Skeletal muscle tissue (tissue), 4 donors: ENCODE results near the gene RBMS3. TPM values are rescaled to one million over a fixed set of nuclear protein-coding genes. Genes with fewer than 3 reads are reported as not detected.

Experiments used
- H3K27ac ChIP-seq: one replicate; pipeline ENCODE4 v1.7.0; 2013; ENCODE audit warnings: mild to moderate bottlenecking, low read depth, low read length, inconsistent platforms
- H3K27me3 ChIP-seq, 3 donors: one replicate each; pipeline ENCODE4 v1.7.0; 2013; ENCODE audit warnings: low read length in 3 of 3; ENCODE audit not compliant: control insufficient read depth in 3 of 3, insufficient read depth in 3 of 3
- H3K36me3 ChIP-seq, 3 donors: one replicate each; pipeline ENCODE4 v1.7.0; 2013; ENCODE audit warnings: low read length in 3 of 3; ENCODE audit not compliant: control insufficient read depth in 3 of 3, insufficient read depth in 3 of 3
- H3K4me1 ChIP-seq, 3 donors: one replicate each; pipeline ENCODE4 v1.7.0; 2013; ENCODE audit warnings: low read length in 3 of 3, mild to moderate bottlenecking in 3 of 3; ENCODE audit not compliant: control insufficient read depth in 3 of 3, insufficient read depth in 3 of 3
- H3K4me3 ChIP-seq, 3 donors: one replicate each; pipeline ENCODE4 v1.7.0; 2013; ENCODE audit warnings: low read length in 3 of 3
- H3K9ac ChIP-seq, 3 donors: one replicate each; pipeline ENCODE4 v1.7.0; 2013; ENCODE audit warnings: low read length in 3 of 3, mild to moderate bottlenecking in 3 of 3, moderate library complexity in 2 of 3, low read depth in 1 of 3
- H3K9me3 ChIP-seq, 3 donors: one replicate each; pipeline ENCODE4 v1.7.0; 2013; ENCODE audit warnings: low read length in 3 of 3; ENCODE audit not compliant: control insufficient read depth in 3 of 3
- total RNA-seq: library from RNA; depleted of rRNA; stranded (reverse); fragments of >200 nt; gene quantifications from one replicate; pipeline ENCODE4 v1.2.3, GENCODE V29; 2014
- donor health status: Osteomylitis.

RBMS3 gene
- total RNA-seq, 1 donor from 2014 or later, result 79.9 TPM

- Histone ChIP-seq H3K36me3 (no peaks in the 10 kb centered on the region), H3K9me3 (no peaks in the 10 kb centered on the region), H3K27me3 (no peaks in the 10 kb centered on the region), H3K4me1 (peaks cover 4 to 19% (median 8%) of the 10 kb centered on the region in 3 donors), H3K9ac (no peak overlapping the region), H3K4me3 (no peak overlapping the region), H3K27ac (no peak overlapping the region)
These were observed 6.2 kb upstream of the RBMS3 start for GRCh38 chr3:29274667-29275066.

- no peak overlapping the region for H3K27ac ChIP-seq
- H3K4me3 ChIP-seq, result no peak overlapping the region
These were observed 5.6 kb upstream of the RBMS3 start for GRCh38 chr3:29275309-29275708.

GRCh38 chr3:29277249-29277648, 3.6 kb upstream of the RBMS3 start:
- Histone ChIP-seq H3K4me1 (peaks cover 4 to 21% (median 10%) of the 10 kb centered on the region in 3 donors), H3K9me3 (no peaks in the 10 kb centered on the region), H3K36me3 (no peaks in the 10 kb centered on the region), H3K27ac (no peak overlapping the region), H3K27me3 (no peaks in the 10 kb centered on the region), H3K9ac (no peak overlapping the region), H3K4me3 (no peak overlapping the region)

More at GRCh38 chr3:29275309-29275708, 5.6 kb upstream of the RBMS3 start:
- no peak overlapping the region for H3K9ac ChIP-seq
- no peaks in the 10 kb centered on the region for H3K9me3 ChIP-seq
- no peaks in the 10 kb centered on the region for H3K36me3 ChIP-seq
- peaks cover 4 to 21% (median 10%) of the 10 kb centered on the region in 3 donors for H3K4me1 ChIP-seq
- H3K27me3 ChIP-seq, result no peaks in the 10 kb centered on the region

GRCh38 chr3:29279286-29279685, 1.6 kb upstream of the RBMS3 start:
- no peaks in the 10 kb centered on the region for H3K9me3 ChIP-seq
- peaks cover 4 to 21% (median 10%) of the 10 kb centered on the region in 3 donors for H3K4me1 ChIP-seq
- peak overlapping the region; percentile 92 for H3K27ac ChIP-seq
- no peaks in the 10 kb centered on the region for H3K36me3 ChIP-seq
- H3K4me3 ChIP-seq, result peak overlapping the region; percentile 67 to 97 (median 79)
- H3K9ac ChIP-seq, result peak overlapping the region; percentile 66 to 90 (median 80)
- H3K27me3 ChIP-seq, result no peaks in the 10 kb centered on the region

- Histone ChIP-seq H3K27ac (peak overlapping the region; percentile 92), H3K36me3 (no peaks in the 10 kb centered on the region), H3K4me3 (peak overlapping the region; percentile 67 to 97 (median 79)), H3K9me3 (no peaks in the 10 kb centered on the region), H3K4me1 (peaks cover 4 to 21% (median 10%) of the 10 kb centered on the region in 3 donors), H3K27me3 (no peaks in the 10 kb centered on the region), H3K9ac (peak overlapping the region; percentile 66 to 90 (median 80))
These were observed 1.1 kb upstream of the RBMS3 start for GRCh38 chr3:29279806-29280205.

GRCh38 chr3:29281094-29281343, 148 bp downstream of the RBMS3 start:
- Histone ChIP-seq H3K9ac (peak overlapping the region; percentile 80 to 90 (median 90)), H3K27ac (peak overlapping the region; percentile 92), H3K4me3 (peak overlapping the region; percentile 79 to 97 (median 88)), H3K4me1 (peaks cover 4 to 17% (median 10%) of the 10 kb centered on the region in 3 donors), H3K27me3 (no peaks in the 10 kb centered on the region), H3K36me3 (no peaks in the 10 kb centered on the region), H3K9me3 (no peaks in the 10 kb centered on the region)

- Histone ChIP-seq H3K4me1 (peaks cover 4 to 17% (median 10%) of the 10 kb centered on the region in 3 donors), H3K9me3 (no peaks in the 10 kb centered on the region), H3K4me3 (peak overlapping the region; percentile 79 to 97 (median 88)), H3K9ac (peak overlapping the region; percentile 80 to 90 (median 90)), H3K27ac (peak overlapping the region; percentile 92), H3K36me3 (no peaks in the 10 kb centered on the region), H3K27me3 (no peaks in the 10 kb centered on the region)
These were observed 722 bp downstream of the RBMS3 start for GRCh38 chr3:29281344-29282241.

GRCh38 chr3:29282427-29283230, 1.8 kb downstream of the RBMS3 start:
- Histone ChIP-seq H3K27me3 (no peaks in the 10 kb centered on the region), H3K36me3 (no peaks in the 10 kb centered on the region), H3K4me1 (peaks cover 4 to 17% (median 14%) of the 10 kb centered on the region in 3 donors), H3K27ac (peak overlapping the region; percentile 92), H3K9ac (peak overlapping the region; percentile 80 to 90 (median 90)), H3K4me3 (peak overlapping the region; percentile 79 to 97 (median 88)), H3K9me3 (no peaks in the 10 kb centered on the region)

GRCh38 chr3:29283231-29284119, 2.6 kb downstream of the RBMS3 start:
- H3K9ac ChIP-seq, result peak overlapping the region; percentile 80 to 90 (median 90)
- H3K27ac ChIP-seq, result peak overlapping the region; percentile 92
- peak overlapping the region; percentile 79 to 97 (median 88) for H3K4me3 ChIP-seq
- no peaks in the 10 kb centered on the region for H3K36me3 ChIP-seq
- H3K27me3 ChIP-seq, result no peaks in the 10 kb centered on the region
- no peaks in the 10 kb centered on the region for H3K9me3 ChIP-seq
- H3K4me1 ChIP-seq, result peaks cover 9 to 17% (median 16%) of the 10 kb centered on the region in 3 donors
